SHP77 (cell line): ENCODE data around the gene NT5C2.

ENCODE experiments used
- DNase-seq, 2 experiments: peaks; one replicate each; lab custom pipeline; 2025; lab: John Stamatoyannopoulos, UW

Gene NT5C2

DNA sequence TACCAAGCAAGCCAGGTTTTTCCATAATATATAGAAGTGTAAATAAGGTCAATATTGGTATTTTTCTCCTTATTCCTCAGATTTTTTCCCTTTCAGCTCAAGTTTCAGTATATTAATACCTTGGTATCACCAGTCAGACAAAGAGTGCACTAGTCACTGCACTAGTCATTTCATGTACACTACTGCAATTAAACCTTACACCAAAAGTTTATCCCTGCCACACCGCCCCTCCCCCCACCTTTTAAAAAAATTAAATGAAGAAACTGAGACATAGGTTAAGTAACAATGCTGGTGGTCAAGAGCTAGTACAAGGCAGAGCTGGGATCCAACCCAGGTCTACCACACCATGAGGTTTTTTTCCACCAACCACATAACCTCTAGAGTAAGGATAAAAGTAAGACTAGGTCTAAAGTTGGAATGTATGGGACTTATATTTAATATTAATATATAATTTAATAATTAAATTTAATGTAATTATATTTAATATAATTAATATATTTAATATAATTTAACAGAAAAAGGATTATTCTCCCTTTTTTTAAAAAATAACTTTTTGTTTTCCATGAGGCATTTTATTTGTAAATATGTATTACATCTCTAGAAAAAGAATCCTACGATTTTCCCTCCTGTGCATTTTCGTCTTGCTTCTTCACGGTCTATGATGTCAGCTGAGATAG is 68.5 kb downstream of the NT5C2 start:
- DNase-seq: no peak

DNA sequence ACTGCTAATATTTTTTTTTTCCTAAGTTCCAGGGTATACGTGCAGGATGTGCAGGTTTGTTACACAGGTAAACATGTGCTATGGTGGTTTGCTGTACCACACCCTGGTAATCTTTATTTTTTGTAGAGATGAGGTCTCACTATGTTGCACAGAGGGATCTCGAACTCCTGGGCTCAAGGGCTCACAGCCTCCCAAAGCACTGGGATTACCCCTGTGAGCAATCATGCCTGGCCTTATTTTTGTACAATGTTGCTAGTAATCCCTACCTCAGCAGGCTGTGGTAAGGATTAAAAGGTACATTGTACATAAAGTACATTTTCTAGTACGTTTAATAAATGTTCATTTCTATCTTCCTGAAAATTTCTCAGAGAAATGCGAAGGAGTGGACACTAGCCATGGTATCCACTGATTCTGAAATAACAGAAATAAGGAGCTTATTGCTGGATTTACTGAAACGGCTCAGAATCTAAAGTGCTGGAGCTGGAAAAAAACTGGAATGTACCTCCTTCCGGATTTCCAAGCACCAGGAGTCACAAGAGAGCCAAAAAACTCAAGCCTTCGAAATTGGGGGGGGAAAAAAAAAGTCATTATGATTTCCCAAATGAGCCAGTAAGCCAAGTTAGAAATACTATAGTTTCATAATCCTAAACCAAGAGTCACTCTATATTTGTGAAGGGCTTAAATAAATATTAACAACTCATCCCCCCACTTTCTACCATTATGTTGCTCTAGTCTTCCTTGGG is 69.6 kb downstream of the NT5C2 start:
- DNase-seq: no peak

DNA sequence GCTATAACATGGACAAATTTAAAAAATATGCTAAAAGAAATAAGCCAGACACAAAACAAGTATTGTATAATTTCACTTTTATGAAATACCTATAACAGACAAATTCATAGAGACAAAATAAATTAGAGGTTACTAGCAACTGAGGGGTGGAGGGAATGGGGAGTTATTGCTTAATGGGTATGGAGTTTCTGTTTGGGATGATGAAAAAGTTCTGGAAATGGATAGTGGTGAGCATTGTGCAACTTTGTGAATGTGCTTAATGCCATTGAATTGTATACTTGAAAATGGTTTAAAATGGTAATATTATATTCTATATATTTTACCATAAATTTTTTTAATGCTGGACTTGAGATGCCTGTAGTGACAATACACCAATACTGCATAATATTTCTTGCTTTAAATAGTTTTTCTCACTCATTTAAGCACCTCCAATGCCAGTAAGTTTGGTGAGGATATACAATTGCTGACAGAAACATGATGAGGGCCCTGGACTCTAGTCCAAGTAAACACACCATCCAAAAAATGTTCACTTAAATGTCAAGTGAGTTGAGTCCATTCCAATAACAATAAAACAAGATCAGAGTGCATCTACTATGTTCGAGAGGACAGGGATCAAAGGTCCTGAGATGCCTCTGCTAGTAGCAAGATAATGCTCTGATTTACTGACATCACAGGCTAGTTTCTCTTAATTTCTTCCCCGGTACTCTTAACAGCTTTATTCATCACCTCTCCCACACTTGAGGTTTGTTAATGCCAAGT is 71.9 kb downstream of the NT5C2 start:
- no peak for DNase-seq

DNA sequence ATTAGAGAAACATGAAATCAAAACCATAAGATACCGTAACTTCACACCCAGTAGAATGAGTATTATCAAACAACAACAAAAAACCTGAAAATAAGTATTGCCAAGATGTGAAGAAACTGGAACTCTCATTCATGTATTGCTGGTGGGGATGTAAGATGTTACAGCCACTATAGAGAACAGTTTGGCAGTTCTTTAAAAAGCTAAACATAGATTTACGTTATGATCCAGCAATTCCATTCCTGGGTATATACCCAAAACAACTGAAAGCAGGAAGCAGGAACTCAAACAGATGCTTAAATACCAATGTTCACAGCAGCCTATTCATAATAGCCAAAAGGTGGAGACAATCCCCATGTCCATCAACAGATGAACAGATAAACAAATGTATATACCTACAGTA is 72.5 kb downstream of the NT5C2 start:
- no peak for DNase-seq

DNA sequence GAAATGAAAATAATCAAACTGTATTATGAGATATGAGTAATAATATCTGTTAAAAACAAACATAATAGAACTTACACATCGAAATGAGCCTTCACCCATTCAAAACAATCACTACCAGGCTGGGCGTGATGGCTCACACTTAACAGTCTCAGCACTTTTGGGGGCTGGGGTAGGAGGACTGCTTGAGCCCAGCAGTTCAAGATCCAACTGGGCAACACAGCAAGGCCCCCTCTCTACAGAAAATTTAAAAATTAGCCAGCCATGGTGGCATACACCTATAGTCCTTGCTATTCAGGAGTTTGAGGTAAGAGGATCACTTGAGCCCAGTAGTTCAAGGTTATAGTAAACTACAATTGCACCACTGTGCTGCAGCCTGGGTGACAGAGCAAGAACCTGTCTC is 75.8 kb downstream of the NT5C2 start:
- DNase-seq: no peak

DNA sequence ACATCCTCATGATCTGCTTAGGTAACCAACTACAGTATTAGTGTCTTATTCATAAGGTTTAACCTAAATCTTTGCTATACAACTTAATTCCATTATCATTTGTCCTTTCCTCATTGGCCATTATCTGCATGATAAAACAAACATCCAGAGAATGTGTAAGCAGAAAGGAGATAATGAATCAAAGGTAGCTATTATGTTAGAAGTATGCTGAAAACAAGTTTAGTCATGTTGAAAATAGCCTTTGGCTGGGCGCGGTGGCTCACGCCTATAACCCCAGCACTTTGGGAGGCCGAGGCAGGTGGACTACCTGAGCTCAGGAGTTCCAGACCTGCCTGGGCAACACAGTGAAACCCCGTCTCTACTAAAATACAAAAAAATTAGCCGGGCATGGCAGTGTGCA is 78.2 kb downstream of the NT5C2 start:
- no peak for DNase-seq

DNA sequence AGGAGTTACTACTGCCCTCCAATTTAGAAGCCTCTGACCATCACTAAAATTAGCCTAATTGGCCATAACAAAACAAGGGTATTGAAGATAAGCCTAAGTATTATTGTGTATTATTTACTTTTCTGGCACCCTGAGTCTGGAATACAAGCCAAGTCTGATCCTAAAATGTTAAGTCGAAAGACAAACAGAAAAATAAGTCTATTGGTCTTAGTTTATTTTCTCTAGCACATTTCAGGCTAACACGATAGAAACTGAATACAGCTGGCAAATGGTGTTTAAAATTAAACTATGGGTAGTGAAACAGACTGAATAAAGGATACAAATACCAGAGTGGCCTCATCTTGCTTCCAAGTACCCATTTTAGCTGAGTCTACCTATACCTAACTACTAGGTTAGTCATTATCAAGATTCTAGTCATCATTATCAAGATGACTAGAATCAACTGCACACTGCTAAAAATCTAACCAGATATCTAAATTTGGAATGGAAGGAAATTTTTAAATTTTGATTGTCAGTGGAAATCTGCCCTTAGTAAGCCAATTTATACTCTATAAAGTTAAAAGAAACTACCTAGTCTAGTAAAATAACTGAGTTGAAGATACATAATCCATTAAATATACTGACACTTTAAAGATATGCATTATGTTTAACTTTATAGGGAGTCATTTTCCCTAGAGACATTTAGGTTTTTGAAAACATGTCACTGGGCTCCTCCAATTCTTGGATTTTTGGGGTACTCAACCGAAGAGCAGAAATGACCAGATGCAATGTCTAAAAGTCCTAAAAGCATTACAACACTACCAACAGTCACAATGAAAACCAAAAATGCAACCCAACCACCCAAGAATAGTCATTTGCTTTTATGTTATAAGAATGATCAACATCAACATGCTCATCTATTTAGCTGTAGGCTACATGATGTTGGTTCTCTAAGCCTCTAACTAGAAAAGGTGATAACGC is 80.9 kb downstream of the NT5C2 start:
- no peak for DNase-seq

DNA sequence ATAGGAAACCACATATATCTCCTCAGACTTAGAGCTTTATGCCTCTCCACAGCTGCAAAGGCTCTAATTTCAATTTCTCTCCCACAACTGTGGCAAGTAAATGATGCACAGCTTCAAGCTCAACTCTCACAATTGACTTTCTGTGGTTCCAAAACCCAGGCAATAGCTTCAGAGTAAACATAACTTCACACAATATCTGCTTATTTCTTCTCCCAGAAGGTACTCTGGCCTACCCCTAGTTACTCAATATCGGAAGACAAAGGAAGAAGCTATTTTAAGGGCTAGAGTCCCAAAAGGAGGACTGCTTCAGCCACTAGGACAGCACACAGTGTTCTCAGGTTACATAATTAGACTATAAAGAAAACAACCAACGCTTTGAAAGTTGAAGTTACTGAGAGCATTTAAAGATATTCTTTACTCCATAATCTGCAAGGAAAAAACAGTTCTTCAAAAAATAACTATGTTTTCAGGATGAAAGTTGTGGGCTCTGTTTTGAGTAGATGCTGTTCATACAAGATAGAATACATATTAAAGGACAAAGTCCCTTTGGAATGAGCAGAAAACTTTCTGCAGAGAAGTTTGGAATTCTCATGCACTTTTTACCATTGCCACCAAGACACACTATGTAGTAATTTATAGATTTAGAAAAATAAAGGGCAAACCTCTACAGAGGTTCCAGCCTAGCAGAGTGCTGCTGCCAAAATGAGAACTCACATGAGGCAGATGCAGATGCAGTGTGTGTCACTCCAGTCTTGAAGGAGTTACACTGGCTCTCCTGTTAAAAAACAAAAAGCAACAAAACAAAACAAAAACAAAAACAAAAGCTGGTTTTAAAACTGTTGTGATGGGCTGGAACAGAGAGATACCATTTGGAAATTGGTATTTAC is 81.8 kb downstream of the NT5C2 start:
- no peak for DNase-seq

DNA sequence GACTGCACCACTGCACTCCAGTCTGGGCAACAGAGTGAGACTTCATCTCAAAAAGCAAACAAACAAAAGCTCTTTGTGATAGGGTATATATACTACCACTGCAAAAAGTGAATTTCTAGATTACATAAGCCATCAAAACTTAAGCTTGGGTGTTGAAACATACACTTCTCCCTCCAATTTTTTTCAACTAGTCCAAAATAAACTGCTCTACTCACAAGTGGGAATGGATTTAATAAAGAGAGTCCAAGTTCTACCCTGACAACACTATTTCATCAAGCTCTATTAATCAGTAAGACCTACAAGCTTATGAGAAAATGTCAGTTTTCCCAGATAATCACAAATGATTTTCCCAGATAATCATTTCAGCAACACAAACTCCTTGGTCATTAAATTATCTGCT is 82.7 kb downstream of the NT5C2 start:
- no peak for DNase-seq

DNA sequence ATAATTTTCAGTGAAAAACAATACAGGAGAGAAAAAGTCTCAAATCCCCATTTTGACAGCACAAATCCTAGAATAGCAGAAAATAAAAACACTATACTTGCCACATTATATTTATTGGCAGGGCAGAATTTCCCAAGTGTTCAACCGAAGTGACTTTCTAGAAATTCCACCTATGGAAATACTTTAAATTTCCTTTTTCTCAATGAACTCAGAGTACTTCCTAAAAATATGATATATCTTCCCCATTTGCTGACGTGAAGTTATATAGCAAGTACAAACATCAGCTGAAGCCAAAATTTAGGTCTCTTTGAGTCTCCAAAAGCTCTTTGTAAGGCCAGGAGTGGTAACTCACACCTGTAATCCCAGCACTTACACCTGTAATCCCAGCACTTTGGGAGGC is 83.3 kb downstream of the NT5C2 start:
- no peak for DNase-seq

DNA sequence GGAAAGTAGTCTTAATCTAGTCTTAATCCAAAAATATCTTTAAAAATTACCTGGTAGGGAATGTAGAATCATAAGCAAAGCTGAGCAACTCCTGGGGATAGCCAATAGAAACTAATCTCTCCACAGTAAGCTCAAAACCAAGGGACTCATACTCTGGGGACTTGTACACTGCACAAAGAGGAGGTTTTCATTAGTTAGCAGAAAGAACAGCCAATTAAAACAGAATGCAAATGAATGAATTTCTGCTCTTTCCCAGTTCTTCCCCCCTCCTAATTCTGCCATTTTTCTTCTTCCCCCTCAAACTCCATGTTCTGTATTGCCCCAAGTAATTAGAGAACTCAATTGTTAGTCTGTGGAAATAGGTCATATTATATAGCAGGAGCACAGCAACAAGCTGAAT is 86.5 kb downstream of the NT5C2 start:
- DNase-seq: no peak

DNA sequence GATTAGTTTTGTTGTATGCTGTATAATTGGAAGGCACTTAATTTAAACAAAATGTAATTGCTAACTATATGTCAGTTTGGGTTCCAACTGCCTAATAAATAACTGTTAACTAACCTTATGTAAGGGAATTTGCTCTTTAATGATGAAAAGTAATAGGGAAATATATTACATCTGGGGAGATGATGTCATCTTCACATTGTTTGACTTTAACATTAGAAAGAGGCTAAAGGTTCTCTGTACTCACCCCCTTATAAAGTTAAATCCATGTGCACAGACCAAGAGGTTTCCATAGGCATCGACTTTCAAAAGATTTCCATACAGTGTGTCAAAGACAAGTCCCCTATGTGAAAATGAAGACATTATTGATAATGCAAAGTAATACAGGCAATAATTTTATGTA is 87.6 kb downstream of the NT5C2 start:
- DNase-seq: no peak

DNA sequence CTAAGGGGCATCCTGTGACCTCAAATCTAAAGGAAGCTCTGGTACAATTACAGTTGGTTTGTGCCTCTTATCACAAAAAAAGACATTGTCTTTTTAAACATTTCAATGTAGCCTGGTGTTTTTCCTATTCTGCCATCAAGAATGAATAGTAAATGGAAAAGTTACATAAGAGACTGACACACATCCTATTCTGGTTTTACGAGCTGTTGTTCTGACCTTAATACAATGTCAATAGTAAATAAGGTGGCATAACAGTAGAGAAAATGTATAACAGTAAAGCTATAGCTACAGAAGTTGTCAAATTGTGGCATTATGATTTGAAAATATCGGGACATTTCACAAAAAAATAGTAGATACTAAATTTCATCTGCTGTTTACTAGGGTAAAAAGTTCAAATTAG is 88.4 kb downstream of the NT5C2 start:
- DNase-seq: no peak

DNA sequence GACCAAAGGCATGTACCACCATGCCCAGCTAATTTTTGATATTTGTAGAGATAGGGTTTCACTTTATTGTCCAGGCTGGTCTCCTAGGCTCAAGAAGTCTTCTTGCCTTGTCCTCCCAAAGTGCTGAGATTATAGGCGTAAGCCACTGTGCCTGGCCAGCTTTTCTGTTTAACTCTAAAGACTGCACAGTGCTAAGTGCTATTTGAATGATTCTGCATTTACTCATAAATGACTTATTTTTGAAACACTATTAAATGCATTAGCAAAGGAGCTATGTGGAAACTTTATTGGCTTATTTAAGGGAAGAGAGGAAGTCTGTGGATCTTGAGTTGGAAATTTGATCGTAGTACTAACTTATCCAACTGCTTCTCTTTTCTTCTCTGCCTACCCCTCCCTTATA is 89.1 kb downstream of the NT5C2 start:
- DNase-seq: no peak

DNA sequence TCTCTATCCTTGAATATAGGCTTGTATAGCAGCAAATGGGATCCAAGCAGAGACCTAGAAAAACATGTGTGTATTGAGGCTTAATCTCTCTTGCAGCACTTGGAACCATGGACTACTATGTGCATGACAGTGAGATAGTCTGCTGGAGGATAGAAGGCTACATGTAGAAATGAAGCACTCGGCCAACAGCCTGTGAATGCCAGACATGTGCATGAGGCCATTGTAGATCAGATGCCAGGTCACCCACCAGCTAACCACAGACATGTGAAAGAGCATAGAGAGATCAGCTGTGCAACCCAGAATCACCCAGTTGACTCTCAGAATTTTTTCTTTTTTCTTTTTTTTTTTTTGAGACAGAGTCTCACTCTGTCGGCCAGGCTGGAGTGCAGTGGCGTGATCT is 90.9 kb downstream of the NT5C2 start:
- DNase-seq: no peak

DNA sequence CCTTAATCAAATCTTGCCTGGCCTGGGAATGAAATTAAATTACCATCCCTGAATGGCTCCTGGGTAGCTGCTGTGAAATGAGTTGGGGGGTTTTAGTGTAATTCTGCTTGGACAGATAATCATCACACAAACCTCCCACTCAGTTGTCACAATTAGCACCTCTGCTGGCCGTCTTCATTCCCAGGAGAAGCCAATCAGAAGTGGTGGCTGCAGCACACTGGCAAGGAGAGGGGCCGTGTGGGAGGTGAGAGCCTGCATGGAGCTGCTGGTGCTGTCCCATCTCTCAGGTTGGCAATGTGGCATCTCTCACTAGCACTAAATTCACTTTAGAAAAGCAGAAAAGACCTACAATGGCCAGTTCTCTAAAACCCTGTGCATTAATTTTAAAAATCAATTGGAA is 92.5 kb downstream of the NT5C2 start:
- DNase-seq: no peak

DNA sequence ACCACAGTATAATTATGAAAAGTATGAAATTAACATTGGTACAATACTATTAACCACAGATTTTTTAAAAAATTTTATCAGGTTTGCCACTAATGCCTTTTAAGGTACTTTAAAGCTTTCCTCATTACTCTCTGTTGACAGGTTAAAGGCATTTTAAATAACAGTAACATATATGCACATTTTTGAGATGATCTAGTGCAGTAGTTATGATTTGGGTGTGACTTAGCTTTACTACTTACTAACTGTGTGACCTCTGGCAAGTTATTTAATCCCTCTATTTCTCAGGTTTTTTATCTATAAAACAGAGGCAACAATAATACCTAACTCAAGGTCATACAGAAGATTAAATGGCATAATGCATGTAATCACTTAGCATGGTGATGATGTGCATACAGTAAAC is 94.8 kb downstream of the NT5C2 start:
- DNase-seq: no peak

DNA sequence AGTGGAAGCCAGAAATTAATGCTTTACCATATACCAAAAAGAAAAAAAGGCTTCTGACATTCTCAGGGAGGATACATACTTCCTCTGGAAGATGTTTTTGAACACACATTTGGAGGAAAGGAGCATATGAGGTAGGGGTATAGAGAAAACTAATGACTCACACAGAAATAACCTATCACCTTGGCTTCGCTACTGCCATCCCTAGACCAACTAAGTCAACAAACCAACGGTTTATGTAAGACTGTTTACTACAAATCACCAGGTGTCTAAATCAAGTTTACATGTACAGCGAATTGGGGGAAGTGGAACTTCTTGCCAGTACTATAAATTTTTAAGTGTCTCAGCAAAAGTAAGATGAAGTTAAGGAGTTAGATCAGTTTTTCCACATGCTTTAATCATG is 96.9 kb downstream of the NT5C2 start:
- no peak for DNase-seq

DNA sequence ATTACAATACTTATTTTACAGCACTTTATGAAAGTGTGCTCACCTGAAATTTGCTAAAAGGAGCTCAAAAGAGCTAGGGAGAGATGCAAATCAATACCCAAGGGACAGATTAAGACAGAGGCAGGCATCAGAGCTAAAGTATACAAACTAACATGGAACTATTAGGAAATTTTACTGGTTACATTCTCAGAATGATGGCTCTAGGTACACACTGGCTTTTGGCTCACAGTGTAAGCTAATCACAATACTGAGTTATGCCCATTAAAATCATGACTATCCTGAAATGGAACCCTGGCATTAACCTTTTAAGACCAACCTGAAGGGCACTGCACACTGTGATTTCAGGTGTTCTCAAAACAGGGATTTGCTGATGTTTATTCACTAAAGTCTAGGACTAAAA is 98.1 kb downstream of the NT5C2 start:
- DNase-seq: no peak

DNA sequence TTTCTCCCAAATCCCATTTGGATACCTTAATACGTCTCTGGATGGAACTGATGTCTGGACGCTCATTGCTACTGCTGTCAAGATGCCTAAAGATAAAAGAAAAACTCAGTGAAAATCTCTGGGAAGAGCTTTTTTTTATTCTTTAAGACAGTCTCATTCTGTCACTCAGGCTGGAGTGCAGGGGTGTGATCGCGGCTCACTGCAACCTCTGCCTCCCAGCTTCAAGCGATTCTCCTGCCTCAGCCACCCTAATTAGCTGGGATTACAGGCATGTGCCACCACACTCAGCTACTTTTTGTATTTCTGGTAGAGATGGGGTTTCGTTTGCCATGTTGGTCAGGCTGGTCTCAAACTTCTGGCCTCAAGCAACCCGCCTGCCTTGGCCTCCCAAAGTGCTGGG is 102.2 kb downstream of the NT5C2 start:
- DNase-seq: no peak

DNA sequence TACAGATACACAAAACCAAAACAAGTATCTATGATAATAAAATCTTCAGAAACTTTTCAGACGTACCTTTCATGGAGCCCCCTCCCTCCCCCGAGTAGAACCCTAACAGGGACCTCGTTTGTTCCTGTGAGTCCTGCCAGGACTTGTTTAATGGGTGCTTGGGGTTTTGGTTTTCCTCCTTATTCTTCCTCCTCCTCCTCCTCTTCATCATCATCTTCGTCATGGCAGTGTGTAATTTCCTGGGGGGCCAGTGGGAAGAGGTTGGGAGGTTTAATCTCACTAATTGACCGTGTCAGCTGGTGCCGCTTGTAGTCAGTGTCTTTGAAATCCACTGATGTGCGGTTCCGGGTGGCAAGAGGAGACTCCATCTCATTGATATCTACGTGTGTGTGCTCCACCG is 103.6 kb downstream of the NT5C2 start:
- DNase-seq: no peak
